CD4-positive, alpha-beta T cell (primary cell): ENCODE results near the gene CDK5R1. TPM values are rescaled to one million over a fixed set of nuclear protein-coding genes. Genes with fewer than 3 reads are reported as not detected.
A peak's percentile ranks its signal among the peaks of the same experiment; 100 is the strongest.

Experiments used
- ATAC-seq: fragments of 200-7000 bp; cut with Tn5 transposase; one replicate; pipeline ENCODE4 v1.10.0; 2022; ENCODE audit warnings: mild to moderate bottlenecking; ENCODE audit not compliant: poor library complexity
- CTCF ChIA-PET: fragments of 350-600 bp; sonication (Branson Sonifier 250); formaldehyde crosslinking; loops from one replicate; lab custom pipeline; 2021; ENCODE audit warnings: antibody characterized with exemption, inconsistent platforms; lab: Charles Lee
- POLR2A ChIA-PET: fragments of 350-600 bp; sonication (Branson Sonifier 250); formaldehyde crosslinking; loops from one replicate; lab custom pipeline; 2021; ENCODE audit warnings: antibody characterized with exemption, inconsistent platforms; lab: Charles Lee
- DNase-seq, 14 experiments: peaks; one replicate each; pipeline ENCODE4 v3.0.0-alpha.2; 2013 to 2020; ENCODE audit warnings: mixed read lengths in 2 of 14
- H3K27ac ChIP-seq, 2 donors: one replicate each; pipeline versions ENCODE4 v1.5.1 to v1.7.0; 2013; ENCODE audit warnings: low read length in 2 of 2, low read depth in 1 of 2, mild to moderate bottlenecking in 1 of 2
- H3K27me3 ChIP-seq, 2 experiments: 1 replicate in 1 of 2; 2 replicates in 1 of 2; pipeline versions ENCODE4 v1.6.1 to v1.7.0; 2013; ENCODE audit warnings: low read length in 2 of 2, control low read depth in 1 of 2, mild to moderate bottlenecking in 1 of 2, moderate library complexity in 1 of 2; ENCODE audit not compliant: insufficient read depth in 2 of 2, control insufficient read depth in 1 of 2
- H3K36me3 ChIP-seq: one replicate; pipeline ENCODE4 v1.6.1; 2013; ENCODE audit warnings: low read length, control low read depth; ENCODE audit not compliant: insufficient read depth
- H3K4me1 ChIP-seq: one replicate; pipeline ENCODE4 v1.6.1; 2013; ENCODE audit warnings: low read length, control low read depth; ENCODE audit not compliant: insufficient read depth
- H3K4me3 ChIP-seq: one replicate; pipeline ENCODE4 v1.5.1; 2013; ENCODE audit warnings: mild to moderate bottlenecking, low read length, moderate library complexity
- H3K9me3 ChIP-seq, 2 experiments: 1 replicate in 1 of 2; 2 replicates in 1 of 2; pipeline versions ENCODE4 v1.6.1 to v1.7.0; 2013; ENCODE audit warnings: low read length in 2 of 2, mild to moderate bottlenecking in 2 of 2, control low read depth in 1 of 2, moderate library complexity in 1 of 2; ENCODE audit not compliant: control insufficient read depth in 1 of 2, insufficient read depth in 1 of 2
- H3K27ac Mint-ChIP-seq: one replicate; pipeline ENCODE4 v1.8.0; 2020; ENCODE audit warnings: mixed read lengths
- H3K27me3 Mint-ChIP-seq: one replicate; pipeline ENCODE4 v1.8.0; 2021; ENCODE audit warnings: mixed read lengths
- H3K36me3 Mint-ChIP-seq: one replicate; pipeline ENCODE4 v1.8.0; 2021; ENCODE audit warnings: low read depth, mixed read lengths
- H3K4me1 Mint-ChIP-seq: one replicate; pipeline ENCODE4 v1.8.0; 2021; ENCODE audit warnings: low read depth, mixed read lengths
- H3K4me3 Mint-ChIP-seq: one replicate; pipeline ENCODE4 v1.8.0; 2020; ENCODE audit warnings: mild to moderate bottlenecking, mixed read lengths
- H3K9me3 Mint-ChIP-seq: one replicate; pipeline ENCODE4 v1.8.0; 2020; ENCODE audit warnings: mixed read lengths
- intact Hi-C, 2 experiments: fragments of 100-400 bp; cut with DNase I in 1 of 2; cut with micrococcal nuclease in 1 of 2; formaldehyde crosslinking; loops; one replicate each; pipeline versions ENCODE4 v1.15.1 to v1.9.0; 2023 to 2025; cut with DNase I, micrococcal nuclease
- total RNA-seq, 174 experiments: library from RNA in 2 of 174; stranded (reverse) in 2 of 174; gene quantifications; one replicate each; pipeline ENCODE4 v1.2.3 and lab custom pipeline; 2021 to 2026
- TF ChIP-seq, protein P1 (sequence below): fragments of 200-600 bp; IDR thresholded peaks from one replicate; pipeline ENCODE4 v1.8.0; 2022; ENCODE audit warnings: antibody characterized with exemption, mild to moderate bottlenecking

Gene CDK5R1
- total RNA-seq, 2 experiments from 2014 or later, result 21.7 to 22.5 TPM

- peak overlapping the region; percentile 62 to 87 for H3K27ac ChIP-seq
- H3K36me3 Mint-ChIP-seq, result no peaks in the 10 kb centered on the region
- H3K4me3 Mint-ChIP-seq, result peak overlapping the region; percentile 30
- H3K9me3 ChIP-seq, result no peaks in the 10 kb centered on the region
- no peaks in the 10 kb centered on the region for H3K27me3 Mint-ChIP-seq
- ChIA-PET POLR2A (interaction anchor here (1.0 to 1.5 kb wide), 2 partner anchors 11 to 13 kb away, joined by 3 to 9 read pairs; no protein-coding TSS in a partner anchor), CTCF (interaction anchor here (1.2 kb wide), 1 partner anchor 107 kb away, joined by 3 read pairs; no protein-coding TSS in a partner anchor)
- intact Hi-C loops, result loop anchor here in 1 of 2 experiments (2.0 to 5.0 kb wide), 3 partner anchors 13 to 105 kb away; no protein-coding TSS in a partner anchor
- H3K4me1 Mint-ChIP-seq, result peaks cover 70% of the 10 kb centered on the region
- H3K27ac Mint-ChIP-seq, result peak overlapping the region; percentile 98
- ATAC-seq, result no peak
- no peaks in the 10 kb centered on the region for H3K27me3 ChIP-seq
- H3K4me3 ChIP-seq, result no peak overlapping the region
- H3K36me3 ChIP-seq, result no peaks in the 10 kb centered on the region
- TF ChIP-seq, protein P1, sequence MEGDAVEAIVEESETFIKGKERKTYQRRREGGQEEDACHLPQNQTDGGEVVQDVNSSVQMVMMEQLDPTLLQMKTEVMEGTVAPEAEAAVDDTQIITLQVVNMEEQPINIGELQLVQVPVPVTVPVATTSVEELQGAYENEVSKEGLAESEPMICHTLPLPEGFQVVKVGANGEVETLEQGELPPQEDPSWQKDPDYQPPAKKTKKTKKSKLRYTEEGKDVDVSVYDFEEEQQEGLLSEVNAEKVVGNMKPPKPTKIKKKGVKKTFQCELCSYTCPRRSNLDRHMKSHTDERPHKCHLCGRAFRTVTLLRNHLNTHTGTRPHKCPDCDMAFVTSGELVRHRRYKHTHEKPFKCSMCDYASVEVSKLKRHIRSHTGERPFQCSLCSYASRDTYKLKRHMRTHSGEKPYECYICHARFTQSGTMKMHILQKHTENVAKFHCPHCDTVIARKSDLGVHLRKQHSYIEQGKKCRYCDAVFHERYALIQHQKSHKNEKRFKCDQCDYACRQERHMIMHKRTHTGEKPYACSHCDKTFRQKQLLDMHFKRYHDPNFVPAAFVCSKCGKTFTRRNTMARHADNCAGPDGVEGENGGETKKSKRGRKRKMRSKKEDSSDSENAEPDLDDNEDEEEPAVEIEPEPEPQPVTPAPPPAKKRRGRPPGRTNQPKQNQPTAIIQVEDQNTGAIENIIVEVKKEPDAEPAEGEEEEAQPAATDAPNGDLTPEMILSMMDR, result no peak
- H3K9me3 Mint-ChIP-seq, result no peaks in the 10 kb centered on the region
- H3K4me1 ChIP-seq, result peaks cover 63% of the 10 kb centered on the region
- DNase-seq, result no peak
These were observed 15.2 kb downstream of the CDK5R1 start for GRCh38 chr17:32502013-32502412.

DNA sequence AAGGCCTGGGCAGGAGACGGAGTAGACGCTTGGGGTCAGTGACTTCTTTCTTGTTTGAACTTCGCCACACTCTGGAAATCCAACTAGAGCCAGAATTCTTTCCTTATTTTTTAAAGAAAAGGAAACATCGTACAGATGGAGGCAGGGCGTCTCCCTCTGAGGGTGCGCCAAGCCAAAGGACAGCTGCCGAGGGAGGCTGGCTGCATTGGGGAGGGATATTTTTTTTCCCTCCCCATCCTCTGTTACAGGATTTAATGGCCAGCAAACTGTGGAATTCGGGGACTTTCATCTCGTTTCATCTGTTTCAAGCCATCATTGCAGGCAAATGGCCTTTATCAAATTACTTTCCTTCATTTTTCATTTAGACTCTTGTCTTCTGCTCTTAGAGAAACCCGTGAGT is 15.9 kb downstream of the CDK5R1 start:
- intact Hi-C loops, result loop anchor here in 1 of 2 experiments (2.0 to 5.0 kb wide), 3 partner anchors 14 to 105 kb away; no protein-coding TSS in a partner anchor
- peak overlapping the region; percentile 98 for H3K27ac Mint-ChIP-seq
- H3K27ac ChIP-seq, result peak overlapping the region; percentile 62 to 87
- no peaks in the 10 kb centered on the region for H3K9me3 ChIP-seq
- DNase-seq (no peak), ATAC-seq (no peak)
- H3K4me3 ChIP-seq, result no peak overlapping the region
- TF ChIP-seq, protein P1, result no peak
- POLR2A ChIA-PET, result interaction anchor here (0.8 to 4.0 kb wide), 4 partner anchors 11 to 15 kb away, joined by 3 to 63 read pairs (median 38); partner anchors contain the start of gene CDK5R1
- H3K4me3 Mint-ChIP-seq, result peak overlapping the region; percentile 64
- H3K9me3 Mint-ChIP-seq, result no peaks in the 10 kb centered on the region
- no peaks in the 10 kb centered on the region for H3K36me3 ChIP-seq
- H3K4me1 ChIP-seq, result peaks cover 61% of the 10 kb centered on the region
- H3K27me3 Mint-ChIP-seq, result no peaks in the 10 kb centered on the region
- no peaks in the 10 kb centered on the region for H3K36me3 Mint-ChIP-seq
- CTCF ChIA-PET, result no interaction called here
- no peaks in the 10 kb centered on the region for H3K27me3 ChIP-seq
- H3K4me1 Mint-ChIP-seq, result peaks cover 76% of the 10 kb centered on the region

DNA sequence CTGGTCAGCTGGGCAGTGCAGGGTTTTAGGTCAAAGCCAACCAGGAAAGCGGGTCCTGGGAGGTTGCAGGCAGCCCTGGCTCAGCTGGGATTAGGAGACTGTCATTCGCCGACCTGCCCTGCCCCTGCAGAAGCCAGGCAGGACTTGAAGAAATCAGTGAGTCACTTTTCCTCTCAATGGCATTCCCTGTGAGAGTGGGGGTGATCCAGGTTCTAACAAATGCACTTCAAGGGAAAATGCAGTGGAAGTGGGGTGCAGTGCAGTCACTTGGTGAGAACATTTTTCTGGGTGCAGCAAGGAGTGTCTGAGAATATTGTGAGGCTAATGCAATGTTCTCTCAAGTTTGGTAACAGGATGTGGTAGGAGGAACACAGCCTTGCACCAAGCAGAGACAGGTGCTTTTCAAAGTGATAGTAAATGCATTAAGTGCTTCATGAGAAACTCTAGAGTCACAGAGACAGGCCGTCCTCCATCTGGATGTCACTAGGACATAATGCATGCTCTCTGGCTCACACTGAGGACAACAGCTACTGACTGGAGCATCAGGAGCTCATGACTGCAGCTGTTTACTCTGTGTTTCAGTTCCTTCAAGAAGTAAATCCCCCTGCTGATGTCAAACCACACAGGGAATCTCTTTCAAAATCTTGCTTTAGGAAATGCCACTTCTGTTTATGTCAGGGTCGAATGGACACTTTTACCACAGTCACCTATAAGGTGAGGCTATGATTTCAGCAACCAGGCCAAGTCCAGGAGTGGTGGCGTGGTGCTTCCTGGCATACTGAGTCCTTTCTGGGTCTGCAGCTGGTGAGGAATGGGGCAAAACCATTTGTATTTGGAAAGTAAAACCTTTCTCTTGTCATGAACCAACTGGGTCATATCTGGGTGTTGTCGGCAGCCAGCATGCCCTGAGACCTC is 16.7 kb downstream of the CDK5R1 start:
- no peaks in the 10 kb centered on the region for H3K27me3 ChIP-seq
- intact Hi-C loops, result loop anchor here in 1 of 2 experiments (2.0 to 5.0 kb wide), 3 partner anchors 15 to 104 kb away; no protein-coding TSS in a partner anchor
- DNase-seq, result peak in 11 of 14 experiments; percentile 25 to 89 (median 49)
- no peaks in the 10 kb centered on the region for H3K36me3 ChIP-seq
- peak overlapping the region; percentile 87 to 91 for H3K27ac ChIP-seq
- TF ChIP-seq, protein P1, result no peak
- ATAC-seq, result peak; percentile 90
- H3K27me3 Mint-ChIP-seq, result no peaks in the 10 kb centered on the region
- H3K4me1 Mint-ChIP-seq, result peaks cover 78% of the 10 kb centered on the region
- peak overlapping the region; percentile 64 for H3K4me3 Mint-ChIP-seq
- H3K4me3 ChIP-seq, result peak overlapping the region; percentile 11
- peaks cover 67% of the 10 kb centered on the region for H3K4me1 ChIP-seq
- no peaks in the 10 kb centered on the region for H3K9me3 ChIP-seq
- CTCF ChIA-PET, result interaction anchor here (0.9 to 1.4 kb wide), 2 partner anchors 9 to 11 kb away, joined by 3 read pairs; no protein-coding TSS in a partner anchor
- peak overlapping the region; percentile 98 for H3K27ac Mint-ChIP-seq
- no peaks in the 10 kb centered on the region for H3K9me3 Mint-ChIP-seq
- POLR2A ChIA-PET, result interaction anchor here (0.6 to 4.0 kb wide), 8 partner anchors 8 to 31 kb away, joined by 3 to 63 read pairs (median 4); partner anchors contain the start of gene CDK5R1
- H3K36me3 Mint-ChIP-seq, result no peaks in the 10 kb centered on the region
